Left colon (tissue), 2 donors: ENCODE results near the gene MTG1. TPM values are rescaled to one million over a fixed set of nuclear protein-coding genes. Genes with fewer than 3 reads are reported as not detected.

Experiments used
- ATAC-seq: fragments of 200-7000 bp; cut with Tn5 transposase; one replicate; pipeline ENCODE4 v1.9.1; 2020; ENCODE audit warnings: mild to moderate bottlenecking, moderate library complexity
- DNase-seq, 2 donors: peaks; one replicate each; pipeline ENCODE4 v3.0.0-alpha.2; 2020
- intact Hi-C, 2 donors: fragments of 100-400 bp; cut with DNase I in 1 of 2; cut with micrococcal nuclease in 1 of 2; formaldehyde crosslinking; loops; one replicate each; pipeline versions ENCODE4 v1.11.2 to v1.14.0; 2022; cut with DNase I, micrococcal nuclease
- total RNA-seq, 2 donors: library from RNA; stranded (reverse); fragmentation: NEBNext Ultra II Directional; extraction: Animal tissue kit (Norgen Biotek cat#: 25700); gene quantifications; one replicate each; pipeline ENCODE4 v1.2.1, GENCODE V29; 2021
- donor health status: DM: no; HTN: no; CAD: no.
- donor health status: DM: yes; HTN: yes; CAD: no.

MTG1 gene
- total RNA-seq, 2 donors from 2014 or later: 38.0 to 49.5 TPM

DNA sequence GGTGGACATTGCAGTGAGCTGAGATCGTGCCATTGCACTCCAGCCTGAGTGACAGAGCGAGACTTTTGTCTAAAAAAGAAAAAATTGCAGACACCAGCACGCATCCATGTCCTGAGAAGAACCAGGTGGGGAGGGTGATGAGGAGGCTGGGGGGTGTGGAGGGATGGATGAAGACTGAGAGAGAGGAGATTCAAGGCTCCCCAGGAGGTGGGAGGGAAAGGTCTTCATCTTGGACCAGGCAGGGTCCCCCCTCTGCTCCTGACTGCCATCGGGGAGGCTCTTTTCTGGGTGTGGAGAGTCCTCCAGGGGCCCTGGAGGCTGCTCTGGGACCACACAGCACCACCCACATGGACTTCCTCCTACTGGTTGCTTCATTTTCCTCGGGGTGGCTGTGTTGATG is 61.2 kb downstream of the MTG1 start:
- intact Hi-C loops: no loop called here
- DNase-seq: no peak
- no peak for ATAC-seq

DNA sequence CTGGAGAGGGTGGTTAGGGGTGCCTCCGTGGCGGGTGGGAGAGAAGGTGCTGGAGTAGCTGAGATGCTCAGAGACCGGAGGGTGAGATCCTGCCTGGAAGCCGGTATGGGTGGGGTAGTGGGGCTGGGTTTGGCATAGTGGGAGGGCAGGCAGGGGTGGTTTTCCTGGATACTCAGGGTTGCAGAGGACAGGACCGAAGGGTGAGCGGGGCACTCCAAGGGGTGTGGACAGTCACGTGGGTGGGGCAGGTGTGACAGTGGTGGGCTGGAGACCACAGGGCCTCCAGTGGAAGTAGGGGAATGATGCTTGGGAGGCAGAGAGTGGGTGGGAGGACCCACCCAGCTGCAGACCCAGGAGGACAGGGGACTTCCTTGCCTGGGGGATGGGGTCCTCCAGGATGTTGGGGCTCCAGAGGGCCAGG is 61.7 kb downstream of the MTG1 start:
- DNase-seq (no peak), ATAC-seq (no peak)
- intact Hi-C loops: no loop called here

DNA sequence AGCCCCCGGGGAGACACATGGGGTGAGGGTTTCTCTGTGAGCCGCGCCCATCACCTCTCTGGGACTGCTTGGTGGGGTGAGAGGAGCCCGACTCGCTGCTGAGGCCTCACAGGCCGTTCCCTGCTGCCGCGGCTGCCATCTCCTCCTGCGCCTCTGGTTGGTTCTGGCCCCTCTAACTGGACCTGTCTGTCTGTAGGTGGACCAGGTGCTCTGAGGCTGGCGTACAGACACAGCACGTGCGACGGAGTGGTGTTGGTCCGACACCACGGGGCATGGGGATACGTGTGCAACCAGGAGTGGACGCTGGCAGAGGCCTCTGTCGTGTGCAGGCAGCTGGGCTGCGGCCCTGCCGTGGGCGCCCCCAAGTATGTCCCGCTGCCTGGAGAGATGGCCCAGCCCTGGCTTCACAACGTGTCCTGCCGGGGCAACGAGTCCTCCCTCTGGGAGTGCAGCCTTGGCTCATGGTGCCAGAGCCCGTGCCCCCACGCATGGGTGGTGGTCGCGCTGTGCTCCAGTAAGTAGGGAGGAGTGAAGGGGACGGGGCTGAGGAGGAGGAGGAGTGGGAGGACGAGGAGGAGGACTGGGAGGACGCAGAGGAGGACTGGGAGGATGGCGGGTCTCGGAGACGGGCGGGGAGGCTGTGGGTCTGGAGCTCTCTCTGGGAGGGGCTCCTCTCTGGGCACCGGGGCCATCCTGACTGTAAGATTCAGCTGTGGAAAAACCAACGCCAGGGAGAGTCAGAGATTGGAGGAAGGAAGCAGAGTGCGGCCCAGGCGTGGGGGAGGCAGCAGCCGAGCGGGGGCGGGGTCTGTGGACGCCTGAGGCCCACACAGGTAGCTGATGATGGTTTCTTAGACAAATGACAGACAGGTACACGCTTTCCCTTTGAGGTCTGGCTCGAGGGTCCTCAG is 62.3 kb downstream of the MTG1 start:
- DNase-seq (no peak), ATAC-seq (no peak)
- intact Hi-C loops: no loop called here

- intact Hi-C loops: no loop called here
- ATAC-seq (no peak), DNase-seq (no peak)
Measured at GRCh38 chr10:133457100-133457841, 63.3 kb downstream of the MTG1 start.

DNA sequence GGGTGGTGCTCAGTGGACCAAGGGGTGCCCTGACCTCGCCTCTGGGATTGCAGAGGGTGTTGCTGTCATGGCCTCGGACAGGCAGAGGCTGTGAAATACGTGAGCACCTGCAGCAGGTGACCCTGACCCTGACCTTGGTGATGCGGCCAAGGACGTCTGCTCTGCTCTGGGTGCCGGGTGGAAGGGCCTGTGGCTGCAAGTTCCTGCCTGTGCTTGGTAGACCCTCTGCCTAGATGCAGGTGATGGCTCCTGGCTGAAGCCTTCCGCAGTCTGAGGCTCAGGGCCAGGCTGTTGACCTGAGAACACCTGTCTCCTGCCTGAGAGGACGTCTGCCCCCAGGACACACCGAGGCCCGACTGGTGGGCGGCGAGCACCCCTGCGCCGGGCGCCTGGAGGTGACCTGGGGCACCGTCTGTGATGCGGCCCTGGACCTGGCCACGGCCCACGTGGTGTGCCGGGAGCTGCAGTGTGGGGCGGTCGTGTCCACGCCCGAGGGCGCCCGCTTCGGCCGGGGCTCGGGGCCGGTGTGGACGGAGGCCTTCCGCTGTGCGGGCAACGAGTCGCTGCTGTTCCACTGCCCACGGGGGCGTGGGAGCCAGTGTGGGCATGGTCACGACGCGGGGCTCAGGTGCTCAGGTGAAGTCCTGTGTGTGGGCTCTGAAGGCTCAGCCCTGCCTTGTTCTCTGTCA is 64.2 kb downstream of the MTG1 start:
- ATAC-seq: no peak
- no peak for DNase-seq
- intact Hi-C loops: no loop called here

GRCh38 chr10:133458710-133459453 is 64.9 kb downstream of the MTG1 start:
- DNase-seq (no peak), ATAC-seq (no peak)
- intact Hi-C loops: no loop called here

GRCh38 chr10:133459454-133460207 is 65.7 kb downstream of the MTG1 start:
- ATAC-seq: no peak

GRCh38 chr10:133460208-133460769 is 66.3 kb downstream of the MTG1 start:
- DNase-seq (no peak), ATAC-seq (no peak)
- intact Hi-C loops: no loop called here

More at GRCh38 chr10:133459454-133460207, 65.7 kb downstream of the MTG1 start:
- intact Hi-C loops: no loop called here
- no peak for DNase-seq

- intact Hi-C loops: no loop called here
- DNase-seq: no peak
Measured at GRCh38 chr10:133461027-133461426, 67.1 kb downstream of the MTG1 start.

DNA sequence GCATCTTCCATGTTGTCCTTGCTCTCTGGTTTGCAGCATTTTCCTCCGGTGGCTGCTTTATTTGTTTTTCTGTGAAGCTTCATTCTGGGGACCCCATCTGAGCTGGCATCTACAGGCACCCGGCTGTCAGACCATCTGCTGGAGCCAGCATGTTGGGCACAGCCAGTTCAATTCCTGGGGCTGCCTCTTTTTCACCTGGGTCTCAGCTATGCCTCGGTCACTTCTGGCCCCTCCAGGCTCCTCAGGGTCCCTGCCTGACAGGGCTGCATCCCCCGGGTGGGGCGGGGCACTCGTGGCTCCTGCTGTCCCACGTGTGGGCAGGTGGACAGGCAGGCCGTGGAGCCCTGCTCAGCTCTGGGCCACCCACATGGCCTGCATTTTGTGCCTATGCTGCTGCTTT is 67.9 kb downstream of the MTG1 start:
- DNase-seq (no peak), ATAC-seq (no peak)
- intact Hi-C loops: no loop called here

More at GRCh38 chr10:133461027-133461426, 67.1 kb downstream of the MTG1 start:
- no peak for ATAC-seq

DNA sequence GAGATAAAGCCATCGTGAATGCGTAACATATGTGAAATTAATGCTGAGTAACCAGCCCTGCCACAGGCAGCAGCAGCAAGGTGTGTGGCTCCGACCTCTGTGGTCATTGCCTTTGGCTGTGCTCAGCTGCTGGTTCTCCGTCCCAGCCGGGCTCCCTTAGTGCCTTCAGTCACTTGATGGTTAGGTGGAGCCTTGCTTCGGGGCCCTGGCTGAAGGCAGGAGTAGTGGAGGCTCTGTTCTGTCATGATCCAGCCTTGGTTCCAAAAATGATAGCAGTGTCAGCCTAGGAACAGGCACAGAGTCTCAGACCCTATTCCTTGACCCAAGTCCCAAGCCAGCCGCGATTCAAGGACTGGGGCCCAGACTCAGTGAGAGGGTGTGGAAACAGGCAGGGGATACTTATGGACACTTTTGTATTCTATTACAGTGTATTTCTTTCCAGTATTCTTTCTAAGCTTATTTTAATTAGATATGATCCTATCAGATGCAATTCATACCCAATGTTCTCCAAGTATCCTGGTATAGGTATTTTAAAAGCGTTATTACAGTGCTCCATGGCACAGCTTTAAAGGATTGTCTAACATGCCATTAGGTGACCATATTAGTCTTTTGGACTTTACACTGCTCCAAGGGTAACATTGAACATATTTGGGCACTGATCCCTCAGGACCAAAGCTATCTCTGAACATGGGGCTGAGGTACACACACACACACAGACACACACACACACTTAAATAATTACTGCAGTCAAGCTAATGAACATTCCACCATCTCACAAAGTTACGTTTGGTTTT is 68.8 kb downstream of the MTG1 start:
- DNase-seq (no peak), ATAC-seq (no peak)
- intact Hi-C loops: no loop called here

DNA sequence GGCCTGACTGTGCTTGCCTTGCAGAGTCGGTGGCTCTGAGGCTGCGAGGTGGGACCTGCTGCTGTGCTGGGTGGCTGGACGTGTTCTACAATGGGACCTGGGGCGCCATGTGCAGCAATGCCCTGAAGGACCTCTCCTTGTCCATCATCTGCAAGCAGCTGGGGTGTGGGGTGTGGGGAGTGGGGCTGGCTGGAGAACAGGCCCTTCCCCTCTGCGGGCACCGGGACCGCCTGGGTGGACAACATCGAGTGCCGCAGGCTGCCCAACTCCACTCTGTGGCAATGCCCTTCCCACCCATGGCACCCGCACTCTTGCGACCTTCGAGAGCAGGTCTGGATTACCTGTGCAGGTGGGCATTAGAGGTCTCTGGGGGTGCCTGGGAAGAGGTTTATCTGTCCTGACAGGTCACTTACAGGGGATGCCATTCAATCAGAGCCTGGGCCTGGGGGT is 70.7 kb downstream of the MTG1 start:
- ATAC-seq (no peak), DNase-seq (no peak)
- intact Hi-C loops: no loop called here

DNA sequence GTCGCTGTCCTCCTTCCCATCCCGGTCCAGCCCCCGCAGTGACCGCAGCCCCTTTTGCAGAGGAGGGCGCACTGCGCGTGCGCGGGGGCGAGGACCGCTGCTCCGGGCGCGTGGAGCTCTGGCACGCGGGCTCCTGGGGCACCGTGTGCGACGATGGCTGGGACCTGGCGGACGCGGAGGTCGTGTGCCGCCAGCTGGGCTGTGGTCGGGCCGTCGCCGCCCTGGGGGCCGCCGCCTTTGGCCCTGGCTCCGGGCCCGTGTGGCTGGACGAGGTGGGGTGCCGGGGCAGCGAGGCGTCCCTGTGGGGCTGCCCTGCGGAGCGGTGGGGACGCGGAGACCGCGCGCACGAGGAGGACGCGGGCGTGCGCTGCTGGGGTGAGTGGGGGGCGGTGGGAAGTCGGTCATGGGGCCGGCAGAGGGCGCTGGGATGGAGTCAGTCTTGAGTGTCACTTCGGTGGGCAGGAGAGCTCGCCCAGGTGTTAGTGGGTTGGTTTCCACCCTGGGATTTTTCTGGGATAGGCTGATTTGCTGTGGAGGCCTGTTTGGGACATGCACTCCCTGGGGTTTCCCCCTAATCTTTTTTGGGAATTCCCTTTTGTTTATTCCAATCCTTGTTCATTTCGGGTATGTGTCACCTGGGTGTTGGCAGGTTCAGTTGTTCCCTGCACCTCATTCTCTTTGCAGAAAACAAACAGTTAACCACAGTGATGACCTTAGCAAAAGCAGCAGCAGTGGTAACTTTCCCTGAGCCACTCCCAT is 71.4 kb downstream of the MTG1 start:
- ATAC-seq (no peak), DNase-seq (no peak)
- intact Hi-C loops: no loop called here

DNA sequence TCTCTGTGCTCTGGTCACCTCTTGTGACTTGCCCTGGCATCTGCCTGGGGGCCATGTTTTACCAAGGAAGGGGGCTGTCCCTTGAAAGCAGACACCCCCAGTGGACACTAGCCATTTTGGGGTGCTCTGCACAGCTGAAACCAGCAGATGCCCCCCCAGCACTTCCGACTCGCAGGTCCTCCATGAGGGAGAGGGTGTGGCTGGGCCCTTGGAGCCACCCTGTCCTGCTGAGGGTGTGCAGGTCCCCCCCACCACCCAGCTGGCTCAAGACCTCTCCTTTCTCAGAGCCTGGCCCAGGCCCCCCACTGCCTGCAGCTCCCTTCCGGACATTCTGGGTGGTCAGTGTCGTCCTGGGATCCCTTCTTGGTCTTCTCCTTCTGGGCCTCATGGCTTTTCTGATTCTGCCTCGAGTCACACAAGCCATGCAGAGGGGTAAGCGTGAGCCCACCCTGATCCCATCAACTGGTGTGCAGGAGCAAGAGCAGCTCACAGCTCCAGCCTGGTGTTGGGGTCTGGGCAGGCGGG is 72.1 kb downstream of the MTG1 start:
- DNase-seq (no peak), ATAC-seq (no peak)
- intact Hi-C loops: no loop called here

- DNase-seq: no peak
- intact Hi-C loops: no loop called here
- ATAC-seq: no peak
Measured at GRCh38 chr10:133466683-133467275, 72.8 kb downstream of the MTG1 start.
